Lung microvascular endothelial cell (primary cell): ENCODE data around the gene DLAT. TPM values are rescaled to one million over a fixed set of nuclear protein-coding genes. Genes with fewer than 3 reads are reported as not detected.

Experiments used
- DNase-seq, 2 donors: peaks; one replicate each; pipeline versions ENCODE4 v3.0.0 to v3.0.0-alpha.2; 2010; ENCODE audit warnings: low read depth in 2 of 2
- total RNA-seq: library from RNA; depleted of rRNA; stranded (reverse); fragments of >200 nt; gene quantifications from 2 replicates; pipeline ENCODE4 v1.2.1, GENCODE V29; 2014

DLAT gene
- 22.0 and 26.6 TPM in 2 replicates for total RNA-seq

- peak; percentile 80 to 84 for DNase-seq
Measured at GRCh38 chr11:112024773-112025678, at the start of gene DLAT. DLAT (plus strand) TSS chr11:112025408; CDS start chr11:112025473, 65 bp downstream.

GRCh38 chr11:111976119-111976766 is 49.0 kb upstream of the DLAT start:
- no peak for DNase-seq

GRCh38 chr11:111976767-111977145 is 48.5 kb upstream of the DLAT start:
- DNase-seq, result no peak

- DNase-seq, result peak; percentile 26 to 48
Measured at GRCh38 chr11:111977146-111978027, 47.8 kb upstream of the DLAT start.

GRCh38 chr11:111978028-111978771 is 47.0 kb upstream of the DLAT start:
- DNase-seq, result peak in 1 of 2 donors; percentile 79

GRCh38 chr11:111980062-111980461 is 45.1 kb upstream of the DLAT start:
- DNase-seq, result no peak

GRCh38 chr11:111981270-111981669 is 43.9 kb upstream of the DLAT start:
- no peak for DNase-seq

- peak; percentile 62 to 72 for DNase-seq
Measured at GRCh38 chr11:111982019-111982464, 43.2 kb upstream of the DLAT start.

GRCh38 chr11:111982541-111983186 is 42.5 kb upstream of the DLAT start:
- DNase-seq, result no peak

GRCh38 chr11:111983187-111983986 is 41.8 kb upstream of the DLAT start:
- DNase-seq, result peak; percentile 29 to 62

GRCh38 chr11:111986589-111986988 is 38.6 kb upstream of the DLAT start:
- no peak for DNase-seq

- DNase-seq, result no peak
Measured at GRCh38 chr11:111990381-111990780, 34.8 kb upstream of the DLAT start.

GRCh38 chr11:111992206-111992855 is 32.9 kb upstream of the DLAT start:
- DNase-seq, result no peak

- DNase-seq, result no peak
Measured at GRCh38 chr11:111996129-111996528, 29.1 kb upstream of the DLAT start.

- peak; percentile 28 to 46 for DNase-seq
Measured at GRCh38 chr11:111996669-111997068, 28.5 kb upstream of the DLAT start.

- no peak for DNase-seq
Measured at GRCh38 chr11:111999111-111999510, 26.1 kb upstream of the DLAT start.

- DNase-seq, result no peak
Measured at GRCh38 chr11:112000703-112001102, 24.5 kb upstream of the DLAT start.

GRCh38 chr11:112002491-112003216 is 22.6 kb upstream of the DLAT start:
- no peak for DNase-seq
